ENCODE measurements around the gene TNPO3. TPM values are rescaled to one million over a fixed set of nuclear protein-coding genes. Genes with fewer than 3 reads are reported as not detected.

The TNPO3 gene
- total and polyA plus RNA-seq, 10 of the 15 experiments (the other 5 are each of a cell fraction or from before 2014, with no cell fraction given), result 17.6 to 91.8 (median 65.9) TPM

DNA sequence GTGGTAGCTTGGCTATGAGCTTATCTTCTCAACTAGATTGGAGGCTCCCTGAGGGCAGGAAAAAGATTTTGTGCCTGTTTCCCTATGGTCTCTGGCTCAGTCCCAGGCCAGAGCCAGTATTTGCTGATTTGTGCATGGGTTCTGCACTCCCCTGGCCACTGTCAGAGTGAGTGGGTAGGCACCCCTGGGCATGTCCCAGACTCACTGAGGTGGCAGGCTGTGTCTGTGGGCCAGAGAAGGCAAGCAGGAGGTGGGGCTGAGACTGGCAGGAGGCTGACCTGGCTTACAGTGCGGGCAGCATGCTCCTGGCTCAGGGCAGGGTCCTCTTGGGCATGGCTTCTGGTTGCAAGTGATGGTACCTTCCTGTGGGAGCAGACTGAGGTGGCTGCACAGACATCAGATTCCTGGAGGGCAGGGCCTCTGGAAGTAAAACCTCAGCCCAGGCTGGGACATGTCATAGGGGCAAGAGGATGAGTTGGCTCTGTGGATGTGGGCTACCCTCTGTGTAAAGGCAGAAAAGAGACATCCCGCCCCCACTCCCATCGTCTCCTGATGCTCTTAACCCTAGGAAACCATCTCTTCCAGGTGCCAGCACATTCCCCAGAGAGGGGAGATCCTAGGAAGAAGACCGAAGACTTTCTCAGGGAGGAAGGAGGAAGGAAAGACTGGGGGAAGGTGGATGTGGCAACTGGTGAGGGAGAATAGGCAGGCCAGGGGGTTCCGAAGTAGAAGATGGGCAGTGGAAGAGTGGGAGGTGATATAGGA, 148.7 kb downstream of the TNPO3 start (continued):
- TF ChIP-seq, protein P1, sequence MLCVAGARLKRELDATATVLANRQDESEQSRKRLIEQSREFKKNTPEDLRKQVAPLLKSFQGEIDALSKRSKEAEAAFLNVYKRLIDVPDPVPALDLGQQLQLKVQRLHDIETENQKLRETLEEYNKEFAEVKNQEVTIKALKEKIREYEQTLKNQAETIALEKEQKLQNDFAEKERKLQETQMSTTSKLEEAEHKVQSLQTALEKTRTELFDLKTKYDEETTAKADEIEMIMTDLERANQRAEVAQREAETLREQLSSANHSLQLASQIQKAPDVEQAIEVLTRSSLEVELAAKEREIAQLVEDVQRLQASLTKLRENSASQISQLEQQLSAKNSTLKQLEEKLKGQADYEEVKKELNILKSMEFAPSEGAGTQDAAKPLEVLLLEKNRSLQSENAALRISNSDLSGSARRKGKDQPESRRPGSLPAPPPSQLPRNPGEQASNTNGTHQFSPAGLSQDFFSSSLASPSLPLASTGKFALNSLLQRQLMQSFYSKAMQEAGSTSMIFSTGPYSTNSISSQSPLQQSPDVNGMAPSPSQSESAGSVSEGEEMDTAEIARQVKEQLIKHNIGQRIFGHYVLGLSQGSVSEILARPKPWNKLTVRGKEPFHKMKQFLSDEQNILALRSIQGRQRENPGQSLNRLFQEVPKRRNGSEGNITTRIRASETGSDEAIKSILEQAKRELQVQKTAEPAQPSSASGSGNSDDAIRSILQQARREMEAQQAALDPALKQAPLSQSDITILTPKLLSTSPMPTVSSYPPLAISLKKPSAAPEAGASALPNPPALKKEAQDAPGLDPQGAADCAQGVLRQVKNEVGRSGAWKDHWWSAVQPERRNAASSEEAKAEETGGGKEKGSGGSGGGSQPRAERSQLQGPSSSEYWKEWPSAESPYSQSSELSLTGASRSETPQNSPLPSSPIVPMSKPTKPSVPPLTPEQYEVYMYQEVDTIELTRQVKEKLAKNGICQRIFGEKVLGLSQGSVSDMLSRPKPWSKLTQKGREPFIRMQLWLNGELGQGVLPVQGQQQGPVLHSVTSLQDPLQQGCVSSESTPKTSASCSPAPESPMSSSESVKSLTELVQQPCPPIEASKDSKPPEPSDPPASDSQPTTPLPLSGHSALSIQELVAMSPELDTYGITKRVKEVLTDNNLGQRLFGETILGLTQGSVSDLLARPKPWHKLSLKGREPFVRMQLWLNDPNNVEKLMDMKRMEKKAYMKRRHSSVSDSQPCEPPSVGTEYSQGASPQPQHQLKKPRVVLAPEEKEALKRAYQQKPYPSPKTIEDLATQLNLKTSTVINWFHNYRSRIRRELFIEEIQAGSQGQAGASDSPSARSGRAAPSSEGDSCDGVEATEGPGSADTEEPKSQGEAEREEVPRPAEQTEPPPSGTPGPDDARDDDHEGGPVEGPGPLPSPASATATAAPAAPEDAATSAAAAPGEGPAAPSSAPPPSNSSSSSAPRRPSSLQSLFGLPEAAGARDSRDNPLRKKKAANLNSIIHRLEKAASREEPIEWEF (IDR thresholded peaks at IDR 0.05; ENCODE audit: insufficient replicate concordance, low read depth, low read length), result no peak
- no peak for TF ChIP-seq KLF5 (IDR thresholded peaks at IDR 0.05; ENCODE audit: partially characterized antibody)

DNA sequence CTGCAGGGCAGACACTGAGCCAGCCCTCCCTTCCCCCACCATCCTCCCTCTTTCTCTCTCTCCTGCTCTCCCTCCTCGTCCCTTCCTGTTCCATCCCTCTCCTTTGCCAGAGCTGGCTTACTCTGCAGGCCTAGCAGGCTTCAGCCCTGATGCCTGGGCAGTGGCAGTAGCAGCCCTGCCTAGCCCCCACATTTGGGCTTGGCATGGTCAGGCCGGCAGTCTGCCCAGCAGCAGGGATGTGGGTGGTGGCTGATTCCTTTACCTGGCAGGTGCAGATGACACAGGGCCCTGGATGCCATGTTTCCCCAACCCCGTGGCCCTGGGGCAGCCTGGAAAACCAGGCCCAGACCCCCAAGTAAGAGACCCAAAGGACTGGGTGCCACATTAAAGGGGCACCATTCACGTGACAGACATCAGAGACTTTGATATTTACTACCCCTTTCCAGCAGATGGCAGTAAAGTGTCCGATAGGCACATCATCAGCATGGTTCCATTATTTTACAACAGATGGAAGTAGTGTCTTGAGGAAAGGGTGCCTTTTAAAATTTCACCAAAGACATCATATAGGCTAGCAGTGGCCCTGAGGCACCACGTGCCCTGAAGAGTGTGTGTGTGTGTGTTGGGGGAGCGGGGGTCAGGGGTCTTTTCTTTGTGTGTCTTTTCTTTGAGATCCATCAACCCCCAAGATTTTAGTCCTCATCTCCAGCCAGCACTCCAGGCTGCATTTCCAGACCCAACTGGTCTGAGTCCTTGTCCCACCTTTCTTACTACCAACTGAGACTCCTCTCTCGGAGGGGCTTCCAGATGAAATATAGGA, 150.3 kb downstream of the TNPO3 start:
- 17% methylated on average over 7 of the region's 8 CpGs for WGBS (ENCODE audit: insufficient coverage, insufficient replicate concordance, low lambda C conversion rate, missing lambda C conversion rate)
- no peak overlapping the region for H3K27ac ChIP-seq (ENCODE audit: control insufficient read depth, insufficient read depth)
- H2AFZ ChIP-seq (ENCODE audit: control insufficient read depth, low read depth, low read length), result peak overlapping the region; percentile 24; the same call in 1 of the 2 replicates
- TF ChIP-seq RAD21 (IDR thresholded peaks at IDR 0.05; ENCODE audit: insufficient read depth, low read depth, low read length) (peak; percentile 92), HDGF (IDR thresholded peaks at IDR 0.05) (peak; percentile 55; the same call in 1 of the 2 replicates), NFIC (IDR thresholded peaks at IDR 0.05; ENCODE audit: low read depth, low read length) (no peak), YY1 (IDR thresholded peaks at IDR 0.05; ENCODE audit: low read depth, low read length) (peak; percentile 84), EED (IDR thresholded peaks at IDR 0.05; ENCODE audit: low read depth) (no peak), CREB1 (IDR thresholded peaks at IDR 0.05; ENCODE audit: low read depth) (0 out of 2 replicates have a peak, but pooled peaks have one; percentile 10), GATAD2B (conservative IDR thresholded peaks at IDR 0.05; ENCODE audit: low read depth) (peak; percentile 30; the same call in 1 of the 2 replicates), NBN (IDR thresholded peaks at IDR 0.05) (0 out of 2 replicates have a peak, but pooled peaks have one; percentile 21)
- TF ChIP-seq, protein P2, sequence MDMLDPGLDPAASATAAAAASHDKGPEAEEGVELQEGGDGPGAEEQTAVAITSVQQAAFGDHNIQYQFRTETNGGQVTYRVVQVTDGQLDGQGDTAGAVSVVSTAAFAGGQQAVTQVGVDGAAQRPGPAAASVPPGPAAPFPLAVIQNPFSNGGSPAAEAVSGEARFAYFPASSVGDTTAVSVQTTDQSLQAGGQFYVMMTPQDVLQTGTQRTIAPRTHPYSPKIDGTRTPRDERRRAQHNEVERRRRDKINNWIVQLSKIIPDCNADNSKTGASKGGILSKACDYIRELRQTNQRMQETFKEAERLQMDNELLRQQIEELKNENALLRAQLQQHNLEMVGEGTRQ (IDR thresholded peaks at IDR 0.05; ENCODE audit: borderline replicate concordance, low read depth, low read length), result peak; percentile 4; the same call in 1 of the 2 replicates
- TF ChIP-seq, protein P3, sequence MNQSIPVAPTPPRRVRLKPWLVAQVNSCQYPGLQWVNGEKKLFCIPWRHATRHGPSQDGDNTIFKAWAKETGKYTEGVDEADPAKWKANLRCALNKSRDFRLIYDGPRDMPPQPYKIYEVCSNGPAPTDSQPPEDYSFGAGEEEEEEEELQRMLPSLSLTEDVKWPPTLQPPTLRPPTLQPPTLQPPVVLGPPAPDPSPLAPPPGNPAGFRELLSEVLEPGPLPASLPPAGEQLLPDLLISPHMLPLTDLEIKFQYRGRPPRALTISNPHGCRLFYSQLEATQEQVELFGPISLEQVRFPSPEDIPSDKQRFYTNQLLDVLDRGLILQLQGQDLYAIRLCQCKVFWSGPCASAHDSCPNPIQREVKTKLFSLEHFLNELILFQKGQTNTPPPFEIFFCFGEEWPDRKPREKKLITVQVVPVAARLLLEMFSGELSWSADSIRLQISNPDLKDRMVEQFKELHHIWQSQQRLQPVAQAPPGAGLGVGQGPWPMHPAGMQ (IDR thresholded peaks at IDR 0.05; ENCODE audit: borderline replicate concordance), result no peak

More for the DNA sequence above, 150.3 kb downstream of the TNPO3 start:
- Histone ChIP-seq H3K36me3 (ENCODE audit: control insufficient read depth in 2 of 2, insufficient read depth in 2 of 2, low read length in 1 of 2) (no peaks in the 10 kb centered on the region), H3K4me3 (no peak overlapping the region), H3K27me3 (replicated peaks in 1 of 2; ENCODE audit: control insufficient read depth in 2 of 2, insufficient read depth in 2 of 2, low read length in 1 of 2) (no peaks in the 10 kb centered on the region), H3K9me3 (replicated peaks; ENCODE audit: control insufficient read depth, insufficient read depth, low read length) (no peaks in the 10 kb centered on the region), H3K79me2 (ENCODE audit: control insufficient read depth, insufficient read depth, low read length) (no peaks in the 10 kb centered on the region), H3K4me1 (ENCODE audit: control insufficient read depth, insufficient read depth, low read length) (peaks cover 7% of the 10 kb centered on the region), H3K4me2 (ENCODE audit: control insufficient read depth, insufficient read depth) (no peak overlapping the region), H3K9ac (ENCODE audit: control insufficient read depth, insufficient read depth, low read length) (no peak overlapping the region), H4K20me1 (ENCODE audit: control insufficient read depth, insufficient read depth) (no peaks in the 10 kb centered on the region)
- intact Hi-C loops (cut with micrococcal nuclease; ENCODE audit: unreplicated experiment), result loop anchor here (1.0 to 2.0 kb wide), 3 partner anchors 36 to 306 kb away; no protein-coding TSS in a partner anchor
- FAIRE-seq, result peak; percentile 41
- peak; percentile 94 for ATAC-seq
- BruUV-seq (replicated peaks), result no TSS peak
- SMC1A ChIA-PET (ENCODE audit: uncharacterized antibody, unreplicated experiment), result interaction anchor here (0.8 to 2.1 kb wide), 3 partner anchors 62 to 186 kb away, joined by 3 to 20 read pairs (median 4); partner anchors contain the start of gene TNPO3
- RAD21 ChIA-PET (ENCODE audit: unreplicated experiment), result interaction anchor here (1.0 to 2.1 kb wide), 3 partner anchors 47 to 187 kb away, joined by 3 to 11 read pairs (median 3); no protein-coding TSS in a partner anchor
- in situ Hi-C loops (cut with MboI), result loop anchor here (5.0 kb wide), 2 partner anchors 188 to 308 kb away; no protein-coding TSS in a partner anchor
- peak; percentile 35 for DNase-seq (ENCODE audit: low read depth, low spot score)
- CTCF ChIA-PET, result interaction anchor here (0.7 to 6.2 kb wide), 14 partner anchors 10 to 307 kb away, joined by 3 to 44 read pairs (median 6); partner anchors contain the start of gene TNPO3
- POLR2A ChIA-PET, result interaction anchor here (0.7 kb wide), 1 partner anchor 185 kb away, joined by 3 read pairs; no protein-coding TSS in a partner anchor
